Hepatic stellate cell (primary cell): Measurements from ENCODE around the gene NOTO.
A peak's percentile ranks its signal among the peaks of the same experiment; 100 is the strongest.

Experiments
- DNase-seq: peaks from one replicate; pipeline ENCODE4 v3.0.0; 2011; ENCODE audit warnings: low spot score

The NOTO gene

DNA sequence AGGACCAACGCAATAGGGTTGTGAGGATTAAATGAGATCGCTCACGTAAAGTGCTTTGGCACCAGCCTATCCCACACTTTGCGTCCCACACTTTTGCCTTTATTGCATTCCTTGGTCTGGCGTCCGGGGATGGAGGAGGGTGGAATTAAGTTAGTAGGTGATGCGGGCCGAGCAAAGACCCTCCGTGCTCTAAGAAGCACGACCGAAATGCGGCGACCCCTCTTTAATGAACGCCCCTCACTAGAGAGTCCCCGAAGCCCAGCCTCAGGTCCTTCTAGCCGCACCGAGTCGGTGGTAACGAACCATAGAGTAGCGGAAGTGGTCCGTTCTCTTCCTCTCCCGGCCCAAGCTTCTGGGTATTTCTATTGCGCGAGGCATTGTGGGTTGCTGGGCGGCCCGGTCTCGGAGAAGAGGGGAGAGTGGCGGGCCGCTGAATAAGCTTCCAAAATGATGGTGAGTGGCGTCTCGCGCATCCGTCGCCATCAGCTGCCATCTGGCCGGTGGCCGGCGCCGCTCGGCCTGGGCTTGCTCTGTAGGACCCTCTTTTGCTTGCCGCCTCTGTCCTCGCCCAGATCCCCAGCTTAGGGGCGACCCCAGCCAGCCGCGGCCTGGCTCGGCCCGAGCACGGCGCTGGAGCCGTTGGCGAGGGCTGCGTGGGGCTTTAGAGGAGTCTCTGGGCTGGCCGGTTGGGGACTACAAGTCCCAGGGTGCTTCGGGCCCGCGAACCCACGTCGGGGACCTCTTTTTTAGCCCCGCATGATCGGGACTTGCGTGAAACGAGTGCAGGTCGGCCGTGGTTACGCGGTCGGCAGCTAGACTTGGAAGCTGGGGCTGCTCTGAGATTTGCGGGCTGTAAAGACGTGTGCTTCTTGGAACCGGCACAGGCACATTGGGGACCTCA, 31.8 kb downstream of the NOTO start, which contains the start of gene CCT7:
CCT7 (plus strand) TSS at position 377 of the 901 bp plus-strand sequence; CDS start at position 448, 71 bp downstream.
- DNase-seq: peak; percentile 89

DNA sequence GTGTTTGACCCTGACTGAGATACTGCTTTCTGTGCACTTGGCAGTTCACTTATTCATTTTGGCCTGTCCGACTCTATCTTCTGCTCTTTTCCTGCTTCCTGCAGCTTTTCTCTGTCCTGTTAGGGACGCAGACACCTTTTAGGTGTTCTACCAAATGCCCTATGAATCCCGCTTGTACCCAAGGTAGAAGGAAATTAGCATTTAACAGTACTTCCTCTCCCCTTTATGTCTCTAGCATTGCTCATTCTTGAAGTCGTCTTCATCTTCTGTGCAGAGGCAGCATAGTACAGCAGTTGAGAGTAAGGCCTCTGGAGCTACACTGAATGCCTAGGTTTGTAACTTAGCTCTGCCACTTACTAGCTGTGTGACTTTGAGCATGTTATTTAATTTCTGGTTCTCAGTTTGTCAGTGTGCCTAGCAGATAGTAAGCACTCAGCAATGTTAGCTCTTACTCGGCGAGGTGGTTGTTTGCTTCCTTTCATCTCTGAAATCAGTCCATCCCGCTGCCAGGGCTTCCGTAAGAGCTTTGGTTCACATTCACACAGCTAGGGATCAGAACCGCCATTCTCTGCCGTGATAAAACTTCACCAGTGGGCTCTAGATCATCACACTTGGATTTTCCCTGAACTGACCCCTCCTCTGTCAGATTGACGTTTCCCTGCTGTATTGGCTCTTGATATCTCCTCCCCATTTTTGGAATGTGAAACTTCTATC, 33.1 kb downstream of the NOTO start:
- DNase-seq: no peak

DNA sequence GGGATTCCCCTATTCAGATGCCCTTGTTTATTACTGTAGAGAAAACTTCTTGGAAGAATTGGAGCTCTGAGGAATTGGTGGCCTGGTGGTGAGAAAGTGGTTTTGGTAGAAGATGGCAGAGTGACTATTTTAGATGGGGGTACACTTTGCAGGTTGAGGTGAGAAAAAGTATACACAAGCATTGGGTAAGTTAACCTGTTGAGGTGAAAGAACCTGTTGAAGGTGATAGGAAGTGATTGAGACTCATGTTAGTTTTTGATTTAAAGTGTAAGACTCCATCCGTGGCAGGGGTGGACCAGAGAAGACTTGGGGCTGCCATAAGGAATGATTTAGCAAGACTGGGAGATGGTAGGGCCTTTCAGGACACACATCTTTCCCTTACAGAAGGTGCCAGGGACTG, 34.8 kb downstream of the NOTO start:
- DNase-seq: no peak

DNA sequence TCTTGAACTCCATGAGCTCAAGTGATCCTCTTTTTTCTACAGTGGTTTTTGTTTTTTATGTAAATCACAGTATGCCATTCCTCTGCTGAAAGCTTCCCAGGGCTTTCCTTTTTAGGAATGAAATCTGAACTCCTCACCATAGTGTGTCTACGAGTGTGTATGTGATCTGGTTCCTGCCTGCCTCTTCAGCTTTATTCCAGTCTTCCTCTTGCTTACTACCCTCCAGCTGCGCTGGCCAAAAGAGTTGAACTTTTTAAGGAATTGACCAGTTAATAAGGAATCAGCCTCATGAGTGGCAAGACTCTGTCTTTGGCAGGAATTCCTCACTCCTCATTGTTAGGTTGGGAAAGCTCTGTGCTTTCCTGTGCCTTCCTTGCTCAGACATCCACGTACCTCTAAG, 35.8 kb downstream of the NOTO start:
- DNase-seq: no peak

DNA sequence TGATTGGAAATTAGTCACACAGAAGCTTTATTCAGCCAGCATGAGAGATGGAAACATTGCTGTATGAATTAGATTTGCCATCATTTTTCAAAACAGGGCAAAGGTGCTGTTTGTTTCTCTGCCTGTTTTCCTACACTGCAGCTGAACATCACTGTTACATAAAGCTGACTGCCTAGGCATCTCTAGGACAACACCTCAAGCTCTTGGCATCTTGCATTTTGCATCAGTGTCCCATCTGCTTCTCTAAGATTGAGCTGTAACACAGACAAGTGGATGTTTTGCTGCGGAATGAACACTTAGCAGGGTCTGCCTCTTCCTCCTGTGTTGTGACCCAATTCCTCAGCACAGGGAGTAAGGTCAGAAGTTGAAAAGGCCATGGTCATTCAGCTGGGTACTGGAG, 36.6 kb downstream of the NOTO start:
- DNase-seq: no peak

DNA sequence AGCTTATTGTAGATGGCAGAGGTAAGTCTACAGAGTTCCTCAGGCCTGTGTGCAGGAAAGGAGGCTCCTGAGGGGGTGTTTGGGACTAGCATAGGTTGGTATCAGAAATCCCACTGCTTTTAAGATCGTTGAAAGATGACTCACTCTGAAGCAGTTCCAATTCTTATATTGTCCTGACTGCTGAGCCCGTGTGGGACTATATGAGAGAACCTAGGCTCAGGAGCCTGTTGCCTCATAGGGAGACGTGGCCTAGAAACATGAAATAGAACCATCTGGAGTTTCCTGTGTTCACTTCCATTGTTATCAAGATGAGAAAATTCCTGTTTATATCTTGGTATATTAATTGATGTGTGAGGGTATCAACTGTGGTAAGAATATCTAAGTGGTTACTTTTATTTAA, 37.4 kb downstream of the NOTO start:
- no peak for DNase-seq

DNA sequence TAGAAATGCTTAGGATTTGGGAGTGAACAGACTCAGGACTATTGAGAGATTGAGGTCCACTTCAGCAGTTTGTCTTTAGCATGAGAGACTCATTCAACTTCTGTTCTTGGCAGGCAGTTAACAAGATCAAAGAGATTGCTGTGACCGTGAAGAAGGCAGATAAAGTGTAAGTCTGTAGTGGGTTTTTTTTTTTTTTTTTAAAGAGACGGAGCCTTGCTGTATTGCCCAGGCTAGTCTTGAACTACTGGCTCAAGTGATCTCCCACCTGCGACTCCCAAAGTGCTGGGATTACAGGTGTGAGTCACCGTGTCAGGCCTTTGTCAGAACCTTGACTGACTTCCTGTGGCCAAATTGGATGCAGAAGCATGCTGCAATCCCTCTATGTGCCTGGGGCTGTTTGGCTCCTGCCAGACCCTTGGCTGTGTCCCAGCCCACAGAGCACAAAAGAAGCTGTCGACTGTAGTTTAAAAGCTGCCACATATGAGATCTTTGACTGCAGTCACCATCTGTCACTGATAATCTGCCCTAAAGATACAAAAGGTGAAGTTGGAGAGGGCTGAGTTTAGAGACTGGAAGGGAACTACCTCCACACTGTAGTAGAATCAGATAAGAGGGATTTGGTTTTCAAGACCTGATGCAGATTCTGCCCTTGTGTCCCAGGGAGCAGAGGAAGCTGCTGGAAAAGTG, 41.7 kb downstream of the NOTO start:
- no peak for DNase-seq

DNA sequence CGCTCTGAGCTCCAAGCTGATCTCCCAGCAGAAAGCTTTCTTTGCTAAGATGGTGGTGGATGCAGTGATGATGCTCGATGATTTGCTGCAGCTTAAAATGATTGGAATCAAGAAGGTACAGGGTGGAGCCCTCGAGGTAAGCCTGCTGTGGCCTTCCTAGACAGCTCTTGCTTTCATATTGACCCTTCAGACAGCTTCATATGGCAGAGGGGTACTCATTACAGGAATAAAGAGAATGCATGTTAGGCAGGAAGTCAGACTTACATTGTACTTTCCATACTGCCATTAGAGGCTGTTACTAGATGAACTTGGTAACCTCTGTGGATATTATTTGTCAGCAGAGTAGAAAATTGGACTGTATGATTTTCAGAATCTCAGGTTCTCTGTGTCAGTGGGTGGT, 42.2 kb downstream of the NOTO start:
- DNase-seq: no peak

DNA sequence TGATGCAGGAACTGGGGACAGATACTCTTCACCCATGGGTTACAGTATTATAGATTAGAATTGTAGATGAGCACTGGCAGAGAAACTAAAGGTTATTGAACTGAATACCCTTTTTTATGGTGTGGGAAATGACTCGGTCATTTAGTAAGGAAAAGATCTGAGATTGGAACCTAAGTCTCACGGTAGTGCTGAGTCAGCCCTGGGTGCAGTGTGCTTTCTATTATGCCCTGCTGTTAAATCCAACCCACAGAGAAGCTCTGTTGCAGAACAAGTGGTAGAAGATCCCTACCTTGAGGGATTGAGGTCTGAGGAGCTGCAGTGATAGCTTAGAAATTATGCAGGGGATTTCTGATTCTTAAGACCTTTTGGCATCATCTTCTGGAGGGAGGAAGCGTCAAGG, 44.5 kb downstream of the NOTO start:
- no peak for DNase-seq

DNA sequence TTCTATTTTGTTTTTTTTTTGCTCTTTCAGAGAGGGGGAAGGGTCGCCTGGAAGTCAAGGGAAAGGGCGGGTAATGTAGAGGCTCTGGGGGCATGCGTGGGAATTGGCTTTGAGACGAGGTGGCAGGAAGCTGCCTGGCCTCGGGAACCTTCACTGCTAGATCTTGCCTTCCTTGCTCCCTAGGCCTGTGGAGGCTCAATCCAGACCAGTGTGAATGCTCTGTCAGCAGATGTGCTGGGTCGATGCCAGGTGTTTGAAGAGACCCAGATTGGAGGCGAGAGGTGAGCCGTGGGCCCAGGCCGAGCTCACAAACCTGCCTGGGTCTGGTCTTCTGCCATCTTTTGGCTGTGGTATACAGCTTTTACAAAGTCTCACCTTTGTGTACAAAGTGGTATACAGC, 47.3 kb downstream of the NOTO start:
- DNase-seq: no peak

DNA sequence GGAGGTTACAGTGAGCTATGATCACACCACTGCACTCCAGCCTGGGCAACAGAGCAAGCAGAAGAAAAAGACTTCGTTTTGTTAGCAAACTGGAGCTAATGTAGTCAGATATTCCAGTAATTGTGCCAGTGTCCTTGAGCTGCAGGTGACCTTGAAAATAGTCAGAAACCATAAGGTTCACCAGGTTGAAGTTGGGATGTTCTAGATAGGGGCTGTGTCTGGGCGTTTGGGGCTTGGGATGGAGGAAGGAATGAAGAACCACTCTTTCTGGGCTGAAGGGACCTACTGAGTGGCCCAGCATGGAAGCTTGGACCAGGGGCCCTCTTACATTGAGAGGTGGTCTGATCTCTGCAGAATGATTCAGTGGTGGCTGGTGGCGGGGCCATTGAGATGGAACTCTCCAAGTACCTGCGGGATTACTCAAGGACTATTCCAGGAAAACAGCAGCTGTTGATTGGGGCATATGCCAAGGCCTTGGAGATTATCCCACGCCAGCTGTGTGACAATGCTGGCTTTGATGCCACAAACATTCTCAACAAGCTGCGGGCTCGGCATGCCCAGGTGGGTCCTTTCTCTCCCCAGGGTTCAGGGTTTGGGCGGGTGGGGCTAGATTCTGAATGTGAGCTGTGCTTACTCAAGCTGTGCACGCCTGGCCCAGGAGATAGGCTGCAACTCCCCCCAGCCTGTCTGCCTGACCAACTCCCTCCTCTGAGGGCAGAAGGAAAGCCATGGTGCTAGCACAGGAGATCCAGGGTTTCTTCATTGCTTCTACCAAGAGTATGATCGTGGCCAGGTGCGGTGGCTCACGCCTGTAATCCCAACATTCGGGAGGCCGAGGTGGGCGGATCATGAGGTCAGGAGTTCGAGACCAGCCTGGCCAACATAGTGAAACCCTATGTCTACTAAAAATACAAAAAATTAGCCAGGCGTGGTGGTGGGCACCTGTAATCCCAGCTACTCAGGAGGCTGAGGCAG, 48.8 kb downstream of the NOTO start:
- DNase-seq: no peak

DNA sequence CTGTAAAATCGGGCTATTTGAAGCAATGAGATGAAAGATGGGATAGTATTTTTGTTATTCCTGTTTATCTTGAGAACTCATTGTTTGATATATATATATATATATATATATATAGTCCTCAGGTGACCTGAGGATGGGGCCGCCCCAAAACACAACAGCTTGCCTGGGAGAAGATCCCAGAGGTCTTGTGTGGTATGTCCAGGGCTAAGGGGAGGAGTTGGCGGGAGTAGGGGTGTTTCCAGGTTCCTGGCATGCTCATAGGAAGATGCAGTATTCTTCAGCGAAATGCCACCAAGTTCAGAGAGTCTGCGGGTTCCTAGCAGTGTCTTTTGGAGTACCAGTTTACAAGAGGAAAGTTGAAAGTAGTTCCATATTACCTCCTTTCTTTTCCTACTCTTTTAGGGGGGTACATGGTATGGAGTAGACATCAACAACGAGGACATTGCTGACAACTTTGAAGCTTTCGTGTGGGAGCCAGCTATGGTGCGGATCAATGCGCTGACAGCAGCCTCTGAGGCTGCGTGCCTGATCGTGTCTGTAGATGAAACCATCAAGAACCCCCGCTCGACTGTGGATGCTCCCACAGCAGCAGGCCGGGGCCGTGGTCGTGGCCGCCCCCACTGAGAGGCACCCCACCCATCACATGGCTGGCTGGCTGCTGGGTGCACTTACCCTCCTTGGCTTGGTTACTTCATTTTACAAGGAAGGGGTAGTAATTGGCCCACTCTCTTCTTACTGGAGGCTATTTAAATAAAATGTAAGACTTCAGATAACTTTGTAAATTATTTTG, 50.1 kb downstream of the NOTO start:
- no peak for DNase-seq

DNA sequence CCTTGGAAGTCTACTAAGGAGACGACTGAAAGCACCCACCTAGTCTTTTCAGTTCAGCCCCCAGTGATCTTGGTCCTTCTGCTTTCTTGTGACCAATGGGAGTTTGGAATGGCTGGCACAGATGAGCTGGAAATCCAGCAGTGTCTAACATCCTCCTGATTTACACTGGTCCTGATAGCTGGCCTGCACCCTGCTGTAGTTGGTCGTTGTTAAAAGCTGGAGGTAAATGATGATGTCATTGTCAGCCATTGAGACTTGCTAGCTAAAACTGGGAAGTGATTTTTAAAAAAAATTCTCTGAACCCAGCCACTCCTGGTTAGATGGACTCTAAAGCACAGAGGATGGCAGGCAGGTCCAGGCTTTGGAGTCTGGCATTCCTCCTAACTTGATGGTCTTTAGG, 51.0 kb downstream of the NOTO start:
- DNase-seq: no peak

DNA sequence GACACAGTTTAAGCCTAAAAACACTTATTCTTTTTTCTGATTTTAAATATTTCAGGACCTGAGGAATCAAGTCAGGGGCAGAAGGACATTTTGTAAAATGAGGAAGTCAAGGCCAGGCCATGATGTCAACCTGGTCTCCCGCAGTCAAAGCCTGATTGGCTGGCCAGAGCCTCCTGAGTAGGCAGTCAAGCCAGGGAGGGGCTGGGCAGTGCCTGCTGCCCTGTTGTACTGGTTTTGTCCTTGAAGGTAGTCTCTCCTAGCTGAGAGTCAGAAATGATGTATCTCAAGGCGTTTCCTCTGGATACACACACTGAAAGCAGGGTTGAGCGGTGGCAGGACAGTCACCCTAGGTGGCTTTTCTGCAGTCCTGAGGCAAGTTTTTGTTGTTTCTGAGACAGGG, 51.5 kb downstream of the NOTO start:
- no peak for DNase-seq

DNA sequence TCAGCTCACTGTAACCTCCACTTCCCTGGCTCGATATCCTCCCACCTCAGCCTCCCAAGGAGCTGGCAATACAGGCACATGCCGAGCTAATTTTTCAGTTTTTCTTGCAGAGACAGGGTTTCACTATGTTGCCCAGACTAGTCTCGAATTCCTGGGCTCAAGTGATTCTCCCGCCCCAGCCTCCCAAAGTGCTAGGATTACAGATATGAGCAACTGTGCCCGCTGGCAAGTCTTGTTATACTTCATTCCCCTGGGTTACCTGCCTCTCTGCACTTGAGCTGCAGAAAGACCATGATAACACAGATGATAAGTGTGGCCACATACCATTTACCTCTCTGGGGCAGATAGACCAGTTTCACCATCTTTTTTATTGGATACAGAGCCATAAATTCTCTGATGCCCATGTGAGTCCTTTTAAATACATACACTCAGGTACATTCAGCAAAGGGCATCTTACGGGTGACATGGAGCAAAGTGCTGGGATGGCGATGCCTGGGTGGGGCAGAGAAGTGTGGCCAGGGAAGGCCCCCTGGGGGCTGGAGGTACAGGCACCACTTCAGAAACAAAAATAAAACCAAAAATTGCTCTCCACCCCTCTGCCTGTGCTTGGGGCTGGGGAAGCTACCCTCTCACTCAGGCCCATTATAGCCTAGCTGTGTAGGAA, 52.1 kb downstream of the NOTO start:
- no peak for DNase-seq

DNA sequence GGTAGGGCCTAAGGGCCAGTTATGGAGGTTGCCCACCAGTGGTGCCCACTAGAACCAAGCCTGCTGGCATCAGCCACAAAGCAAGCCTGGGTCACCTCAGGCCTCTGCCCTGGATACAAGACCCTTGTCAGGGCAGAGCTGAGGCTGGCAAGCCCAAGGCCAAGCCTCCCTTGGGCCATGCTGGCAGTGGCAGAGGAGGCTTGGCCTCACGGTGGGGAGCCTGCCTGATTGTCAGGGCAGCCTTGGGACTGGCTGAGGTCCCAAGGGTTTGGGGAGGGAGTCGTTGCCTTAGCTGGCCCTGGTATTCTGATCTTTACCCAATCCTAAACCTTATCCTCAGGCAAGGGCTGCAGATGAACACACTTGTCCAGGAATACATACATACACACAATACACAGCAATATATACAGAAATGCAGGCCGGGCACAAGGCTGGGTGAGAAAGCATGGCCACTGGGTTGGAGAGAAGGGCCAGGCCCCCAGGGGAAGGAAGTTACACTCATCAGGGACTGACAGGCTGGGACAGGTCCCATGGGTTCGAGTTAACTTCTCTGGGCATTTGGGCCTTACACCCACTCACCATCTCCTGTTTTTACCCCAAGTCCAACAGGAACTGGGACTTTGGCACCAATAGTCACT, 52.8 kb downstream of the NOTO start:
- DNase-seq: no peak

DNA sequence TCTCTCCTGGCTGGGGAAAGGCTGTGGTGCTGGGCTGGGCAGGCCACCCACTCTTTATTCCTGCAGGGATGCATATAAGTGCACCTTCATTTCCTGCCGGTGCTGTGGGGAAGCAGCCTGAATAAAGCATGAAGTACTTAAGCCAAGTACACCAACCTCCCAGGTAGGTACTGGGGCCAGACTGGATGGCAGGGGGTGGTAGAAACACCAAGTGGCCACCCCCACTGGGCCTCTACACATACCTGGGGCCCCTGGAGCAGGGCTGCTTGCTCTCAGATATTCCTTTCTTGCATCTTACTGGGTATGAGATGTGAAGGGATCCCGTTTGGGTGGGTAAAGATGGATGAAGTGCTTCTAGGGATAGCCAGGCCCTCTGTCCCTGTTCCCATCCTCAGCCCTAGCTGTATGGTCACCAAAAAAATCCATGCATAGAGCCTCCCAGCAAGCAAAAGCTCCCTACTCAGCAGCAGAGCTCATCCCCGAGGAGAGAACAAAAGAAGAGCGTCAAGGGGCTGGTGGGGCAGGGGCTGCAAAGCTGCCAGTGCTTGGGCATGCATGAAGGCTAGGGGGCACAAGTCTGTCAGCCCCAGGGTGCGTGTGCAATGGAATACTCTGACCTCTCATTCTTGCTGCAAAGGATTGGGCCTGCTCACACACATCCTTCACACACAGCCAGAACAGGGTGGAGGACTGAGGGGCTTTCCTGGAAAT, 53.7 kb downstream of the NOTO start:
- no peak for DNase-seq

DNA sequence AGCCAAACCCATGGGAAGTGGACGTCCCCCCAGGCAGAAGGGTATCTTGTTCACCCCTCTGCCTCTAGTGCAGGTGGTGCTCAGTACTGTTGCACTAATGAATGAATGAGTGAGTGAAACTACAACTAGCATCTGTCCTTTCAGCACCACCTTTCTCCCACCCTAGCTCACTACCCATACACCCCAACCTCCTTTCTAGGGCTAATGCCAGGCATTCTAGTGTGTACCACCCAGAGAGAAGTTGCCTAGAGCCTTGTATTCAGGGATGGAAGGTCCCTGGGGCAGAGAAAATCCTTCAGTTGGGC, 54.2 kb downstream of the NOTO start:
- DNase-seq: no peak

DNA sequence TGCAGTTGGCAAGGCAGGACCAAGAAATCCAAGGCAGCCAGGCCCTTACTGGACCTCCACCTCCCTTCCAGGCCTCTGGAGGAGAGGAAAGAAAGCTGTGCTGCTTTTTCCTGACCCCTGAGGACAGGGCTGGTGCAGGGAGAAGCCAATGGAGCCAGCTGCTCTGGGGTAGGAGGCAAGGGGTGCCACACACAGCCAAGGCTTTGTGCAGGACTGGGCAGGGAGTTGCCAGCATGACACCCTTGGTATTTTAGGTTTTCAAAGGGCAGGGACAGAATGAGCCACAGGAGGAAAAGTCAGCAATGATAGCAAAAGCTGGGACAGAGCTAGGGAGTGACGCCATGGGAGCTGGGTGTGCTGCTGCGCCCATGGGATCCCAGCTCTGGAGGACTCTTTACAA, 54.6 kb downstream of the NOTO start:
- DNase-seq: no peak
